ENCODE data around the gene NDUFS1. TPM values are rescaled to one million over a fixed set of nuclear protein-coding genes. Genes with fewer than 3 reads are reported as not detected.

NDUFS1 gene
- total and polyA plus RNA-seq, 9 of the 15 experiments (the other 6 are each of a cell fraction or from before 2014, with no cell fraction given) = 75.0 to 130 (median 91.5) TPM

GRCh38 chr2:206096876-206097275 lies 62.4 kb downstream of the NDUFS1 start:
- no peak for FAIRE-seq
- POLR2A ChIA-PET = interaction anchor here (1.1 to 1.8 kb wide), 3 partner anchors 9 to 30 kb away, joined by 3 to 9 read pairs (median 4); partner anchors contain the start of gene INO80D
- BruUV-seq (replicated peaks) = no TSS peak

GRCh38 chr2:206095536-206096332 lies 63.5 kb downstream of the NDUFS1 start:
- Histone ChIP-seq H3K9ac (ENCODE audit: insufficient read depth in 1 of 2, low read depth in 2 of 2, low read length in 2 of 2) (no peak overlapping the region), H3K4me2 (ENCODE audit: insufficient read depth, low read length) (no peak overlapping the region), H4K20me1 (replicated peaks; ENCODE audit: control insufficient read depth, insufficient read depth, low read length) (no peaks in the 10 kb centered on the region), H3K4me3 (no peak overlapping the region), H3K9me1 (ENCODE audit: control insufficient read depth, insufficient read depth, low read length) (no peaks in the 10 kb centered on the region), H3K9me3 (replicated peaks; ENCODE audit: control insufficient read depth, insufficient read depth, low read depth, low read length) (no peaks in the 10 kb centered on the region), H2AFZ (ENCODE audit: low read depth, low read length) (no peak overlapping the region), H3K36me3 (ENCODE audit: control insufficient read depth, insufficient read depth, low read length) (no peaks in the 10 kb centered on the region), H3K27me3 (ENCODE audit: control insufficient read depth in 2 of 2, insufficient read depth in 2 of 2, low read length in 2 of 2) (no peaks in the 10 kb centered on the region), H3K79me2 (ENCODE audit: control insufficient read depth, insufficient read depth, low read length) (no peaks in the 10 kb centered on the region), H3K27ac (ENCODE audit: extremely low read depth, low read depth, low read length) (no peak overlapping the region), H3K4me1 (replicated peaks in 1 of 2; ENCODE audit: control insufficient read depth in 2 of 2, insufficient read depth in 2 of 2, low read length in 2 of 2) (no peaks in the 10 kb centered on the region)
- intact Hi-C loops (cut with micrococcal nuclease) (no loop called here), in situ Hi-C loops (cut with MboI) (no loop called here)
- CTCF ChIA-PET (ENCODE audit: low intra/inter-chr PET ratio) = no interaction called here
- POLR2A ChIA-PET = interaction anchor here (1.1 to 1.8 kb wide), 2 partner anchors 9 to 10 kb away, joined by 4 to 9 read pairs; partner anchors contain the start of gene INO80D
- FAIRE-seq (no peak), DNase-seq (ENCODE audit: extremely low read depth in 1 of 4, low spot score in 3 of 4) (no peak), ATAC-seq (no peak)
- no TSS peak for BruUV-seq (replicated peaks)
- WGBS (ENCODE audit: insufficient coverage, low coverage, missing lambda C conversion rate) = 26% methylated on average over 3 of the region's 3 CpGs
- TF ChIP-seq CBX2 (IDR thresholded peaks at IDR 0.05; ENCODE audit: insufficient read depth, low read length, poor library complexity, severe bottlenecking) (no peak), GABPB1 (CRISPR knock-in tag; IDR thresholded peaks at IDR 0.05) (no peak), ZNF384 (IDR thresholded peaks at IDR 0.05; ENCODE audit: low read depth, low read length) (no peak), ZBTB17 (CRISPR knock-in tag; IDR thresholded peaks at IDR 0.05) (no peak), L3MBTL2 (IDR thresholded peaks at IDR 0.05) (no peak), ZNF445 (CRISPR knock-in tag; IDR thresholded peaks at IDR 0.05; ENCODE audit: low read depth) (no peak), SP2 (IDR thresholded peaks at IDR 0.05; ENCODE audit: extremely low read depth, low read depth, low read length, poor library complexity, severe bottlenecking) (no peak), E4F1 (CRISPR knock-in tag; IDR thresholded peaks at IDR 0.05; ENCODE audit: borderline replicate concordance) (no peak), ZBTB9 (CRISPR knock-in tag; IDR thresholded peaks at IDR 0.05) (no peak), RBFOX2 (IDR thresholded peaks at IDR 0.05; ENCODE audit: low read depth, low read length) (no peak)

More at GRCh38 chr2:206096876-206097275, 62.4 kb downstream of the NDUFS1 start:
- Histone ChIP-seq H3K36me3 (ENCODE audit: control insufficient read depth, insufficient read depth, low read length) (no peaks in the 10 kb centered on the region), H3K4me2 (ENCODE audit: insufficient read depth, low read length) (no peak overlapping the region), H3K27ac (ENCODE audit: extremely low read depth, low read depth, low read length) (no peak overlapping the region), H3K9me3 (replicated peaks; ENCODE audit: control insufficient read depth, insufficient read depth, low read depth, low read length) (no peaks in the 10 kb centered on the region), H3K79me2 (ENCODE audit: control insufficient read depth, insufficient read depth, low read length) (no peaks in the 10 kb centered on the region), H3K27me3 (ENCODE audit: control insufficient read depth in 2 of 2, insufficient read depth in 2 of 2, low read length in 2 of 2) (no peaks in the 10 kb centered on the region), H4K20me1 (replicated peaks; ENCODE audit: control insufficient read depth, insufficient read depth, low read length) (no peaks in the 10 kb centered on the region), H3K9me1 (ENCODE audit: control insufficient read depth, insufficient read depth, low read length) (no peaks in the 10 kb centered on the region), H3K4me3 (no peak overlapping the region), H2AFZ (ENCODE audit: low read depth, low read length) (no peak overlapping the region), H3K4me1 (replicated peaks in 1 of 2; ENCODE audit: control insufficient read depth in 2 of 2, insufficient read depth in 2 of 2, low read length in 2 of 2) (no peaks in the 10 kb centered on the region), H3K9ac (ENCODE audit: insufficient read depth in 1 of 2, low read depth in 2 of 2, low read length in 2 of 2) (no peak overlapping the region)
- ATAC-seq (no peak), DNase-seq (ENCODE audit: extremely low read depth in 1 of 4, low spot score in 3 of 4) (no peak)
- intact Hi-C loops (cut with micrococcal nuclease) (no loop called here), in situ Hi-C loops (cut with MboI) (no loop called here)
- TF ChIP-seq HNRNPL (IDR thresholded peaks at IDR 0.05; ENCODE audit: low read depth, low read length) = no peak
- CTCF ChIA-PET (ENCODE audit: low intra/inter-chr PET ratio) = no interaction called here
- no CpG with 5 or more reads among the region's 2 CpGs for WGBS (ENCODE audit: insufficient coverage, low coverage, missing lambda C conversion rate)

All from K562 (cell line).